Measurements from ENCODE around the gene TRIM15. TPM values are rescaled to one million over a fixed set of nuclear protein-coding genes. Genes with fewer than 3 reads are reported as not detected.
"Not testable (repeated sequence)": the region's sequence is repeated elsewhere in the genome, so short reads cannot be mapped to it uniquely, and the experiment has no call there.

Gene TRIM15
- total RNA-seq, 1 donor from 2014 or later: not detected

DNA sequence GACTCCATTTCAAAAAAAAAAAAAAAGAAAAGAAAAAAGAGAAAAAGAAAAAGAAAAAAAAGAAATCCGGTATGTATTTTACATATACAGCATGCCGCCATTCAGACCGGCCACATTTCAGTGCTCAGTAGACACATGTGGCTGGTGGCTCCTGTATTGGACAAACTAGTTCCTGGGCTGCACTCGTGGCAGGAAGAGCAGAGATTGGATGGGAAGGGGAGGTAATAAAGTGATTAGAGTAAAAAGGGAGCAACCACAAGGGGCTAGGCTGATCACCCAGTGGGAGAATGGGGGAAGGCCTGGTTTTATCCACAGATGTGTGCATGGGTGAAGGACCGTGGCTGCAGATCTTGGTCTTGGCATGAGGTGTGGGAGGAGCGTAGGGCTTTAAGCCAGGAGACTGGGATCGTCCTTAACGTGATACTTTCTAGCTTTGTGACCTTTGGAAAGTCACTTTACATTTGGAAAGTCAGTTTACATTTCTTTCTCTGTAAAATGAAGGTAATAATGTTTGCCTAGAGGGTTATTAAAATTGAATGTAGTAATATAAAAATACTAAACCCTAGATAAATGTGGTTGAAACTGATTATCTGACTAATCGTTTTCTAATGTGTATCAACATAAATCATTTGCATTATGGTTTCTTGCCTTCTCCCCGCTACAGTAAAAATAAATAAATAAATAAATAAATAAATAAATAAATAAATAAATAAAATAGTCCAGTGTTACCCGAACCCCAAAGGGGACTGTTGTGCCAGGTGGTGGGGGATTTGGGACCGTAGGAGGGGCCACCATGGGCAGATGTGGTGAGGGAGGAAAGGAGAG lies 869 bp upstream of the TRIM15 start:
- no peak overlapping the region for H3K27ac Mint-ChIP-seq (ENCODE audit: unreplicated experiment)
- no peak for DNase-seq (ENCODE audit: low read depth, low spot score)
- H3K9me3 Mint-ChIP-seq: no peaks in the 10 kb centered on the region
- TF ChIP-seq, protein P1, sequence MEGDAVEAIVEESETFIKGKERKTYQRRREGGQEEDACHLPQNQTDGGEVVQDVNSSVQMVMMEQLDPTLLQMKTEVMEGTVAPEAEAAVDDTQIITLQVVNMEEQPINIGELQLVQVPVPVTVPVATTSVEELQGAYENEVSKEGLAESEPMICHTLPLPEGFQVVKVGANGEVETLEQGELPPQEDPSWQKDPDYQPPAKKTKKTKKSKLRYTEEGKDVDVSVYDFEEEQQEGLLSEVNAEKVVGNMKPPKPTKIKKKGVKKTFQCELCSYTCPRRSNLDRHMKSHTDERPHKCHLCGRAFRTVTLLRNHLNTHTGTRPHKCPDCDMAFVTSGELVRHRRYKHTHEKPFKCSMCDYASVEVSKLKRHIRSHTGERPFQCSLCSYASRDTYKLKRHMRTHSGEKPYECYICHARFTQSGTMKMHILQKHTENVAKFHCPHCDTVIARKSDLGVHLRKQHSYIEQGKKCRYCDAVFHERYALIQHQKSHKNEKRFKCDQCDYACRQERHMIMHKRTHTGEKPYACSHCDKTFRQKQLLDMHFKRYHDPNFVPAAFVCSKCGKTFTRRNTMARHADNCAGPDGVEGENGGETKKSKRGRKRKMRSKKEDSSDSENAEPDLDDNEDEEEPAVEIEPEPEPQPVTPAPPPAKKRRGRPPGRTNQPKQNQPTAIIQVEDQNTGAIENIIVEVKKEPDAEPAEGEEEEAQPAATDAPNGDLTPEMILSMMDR (conservative IDR thresholded peaks at IDR 0.05): no peak
- no peak overlapping the region for H3K4me3 Mint-ChIP-seq
- no peaks in the 10 kb centered on the region for H3K36me3 Mint-ChIP-seq (ENCODE audit: low read depth)
- peaks cover 71% of the 10 kb centered on the region for H3K27me3 Mint-ChIP-seq (ENCODE audit: low read depth)
- no peaks in the 10 kb centered on the region for H3K4me1 Mint-ChIP-seq

DNA sequence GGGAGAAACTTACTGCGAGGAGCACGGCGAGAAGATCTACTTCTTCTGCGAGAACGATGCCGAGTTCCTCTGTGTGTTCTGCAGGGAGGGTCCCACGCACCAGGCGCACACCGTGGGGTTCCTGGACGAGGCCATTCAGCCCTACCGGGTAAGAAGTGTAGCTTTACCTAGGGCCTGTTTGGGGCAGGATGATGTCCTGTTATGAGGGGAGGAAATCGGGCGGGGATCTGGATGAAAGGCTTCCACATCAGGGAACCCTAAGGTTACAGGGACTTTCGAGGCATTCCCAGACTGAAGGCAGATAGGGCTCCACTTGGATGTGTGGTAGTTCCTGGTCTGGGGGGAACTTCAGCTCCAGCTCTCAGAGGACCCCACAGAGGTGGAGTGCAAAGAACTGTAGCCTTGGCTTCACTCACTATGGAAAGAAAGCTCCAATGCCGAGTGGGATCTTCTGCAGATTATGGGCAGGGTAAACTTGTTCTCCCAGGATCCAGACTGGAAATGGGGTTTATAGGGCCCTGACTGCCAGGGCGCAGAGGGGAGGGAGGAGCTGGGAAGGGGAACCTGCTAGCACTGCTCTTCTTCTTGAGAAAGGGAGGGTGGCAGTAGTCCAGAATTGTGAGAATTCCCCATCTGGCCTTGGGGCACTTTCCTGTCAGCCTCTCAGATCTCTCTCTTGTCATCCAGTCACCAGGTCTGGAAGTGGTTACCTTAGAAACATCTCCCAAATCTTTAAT lies 740 bp downstream of the TRIM15 start:
- no peak overlapping the region for H3K4me3 Mint-ChIP-seq
- no peak for DNase-seq (ENCODE audit: low read depth, low spot score)
- H3K4me1 Mint-ChIP-seq: no peaks in the 10 kb centered on the region
- TF ChIP-seq, protein P1 (conservative IDR thresholded peaks at IDR 0.05): no peak
- H3K36me3 Mint-ChIP-seq (ENCODE audit: low read depth): no peaks in the 10 kb centered on the region
- H3K27me3 Mint-ChIP-seq (ENCODE audit: low read depth): peaks cover 73% of the 10 kb centered on the region
- H3K9me3 Mint-ChIP-seq: no peaks in the 10 kb centered on the region
- H3K27ac Mint-ChIP-seq (ENCODE audit: unreplicated experiment): no peak overlapping the region

DNA sequence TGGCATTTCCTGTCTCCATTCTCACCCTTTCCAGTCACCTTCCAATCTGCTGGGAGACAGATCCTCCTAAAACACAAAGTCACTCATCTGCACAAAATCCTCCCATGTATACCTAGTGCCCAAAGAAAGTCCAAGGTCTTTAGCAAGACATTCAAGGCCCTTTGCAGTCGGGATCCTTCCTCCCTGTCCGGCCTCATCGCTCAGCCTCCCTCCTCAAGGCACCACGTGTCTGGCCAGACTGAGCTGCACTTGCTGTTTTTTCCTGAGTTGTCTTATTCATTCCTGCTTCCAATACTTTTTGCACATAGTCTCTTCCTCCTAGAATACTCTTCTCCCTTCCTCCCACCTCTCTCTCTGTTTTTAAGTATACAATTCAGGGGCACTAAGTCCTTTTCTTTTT lies 1.4 kb downstream of the TRIM15 start:
- H3K36me3 Mint-ChIP-seq (ENCODE audit: low read depth): no peaks in the 10 kb centered on the region
- DNase-seq (ENCODE audit: low read depth, low spot score): no peak
- H3K9me3 Mint-ChIP-seq: no peaks in the 10 kb centered on the region
- TF ChIP-seq, protein P1 (conservative IDR thresholded peaks at IDR 0.05): no peak
- H3K27ac Mint-ChIP-seq (ENCODE audit: unreplicated experiment): no peak overlapping the region
- H3K27me3 Mint-ChIP-seq (ENCODE audit: low read depth): peaks cover 73% of the 10 kb centered on the region
- no peak overlapping the region for H3K4me3 Mint-ChIP-seq
- H3K4me1 Mint-ChIP-seq: no peaks in the 10 kb centered on the region

DNA sequence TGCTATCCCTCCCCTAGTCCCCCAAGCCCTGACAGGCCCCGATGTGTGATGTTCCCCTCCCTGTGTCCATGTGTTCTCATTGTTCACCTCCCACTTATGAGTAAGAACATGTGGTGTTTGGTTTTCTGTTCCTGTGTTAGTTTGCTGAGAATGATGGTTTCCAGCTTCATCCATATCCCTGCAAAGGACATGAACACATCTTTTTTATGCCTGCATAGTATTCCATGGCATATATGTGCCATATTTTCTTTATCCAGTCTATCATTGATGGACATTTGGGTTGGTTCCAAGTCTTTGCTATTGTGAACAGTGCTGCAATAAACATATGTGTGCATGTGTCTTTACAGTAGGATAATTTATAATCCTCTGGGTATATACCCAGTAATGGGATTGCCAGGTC lies 1.9 kb downstream of the TRIM15 start:
- not testable (repeated sequence) for H3K36me3 Mint-ChIP-seq (ENCODE audit: low read depth); H3K9me3 Mint-ChIP-seq; H3K4me3 Mint-ChIP-seq; H3K4me1 Mint-ChIP-seq; DNase-seq (ENCODE audit: low read depth, low spot score)
- Mint-ChIP-seq H3K27me3 (ENCODE audit: low read depth) (peaks cover 73% of the 10 kb centered on the region), H3K27ac (ENCODE audit: unreplicated experiment) (peak overlapping the region; percentile 46)

DNA sequence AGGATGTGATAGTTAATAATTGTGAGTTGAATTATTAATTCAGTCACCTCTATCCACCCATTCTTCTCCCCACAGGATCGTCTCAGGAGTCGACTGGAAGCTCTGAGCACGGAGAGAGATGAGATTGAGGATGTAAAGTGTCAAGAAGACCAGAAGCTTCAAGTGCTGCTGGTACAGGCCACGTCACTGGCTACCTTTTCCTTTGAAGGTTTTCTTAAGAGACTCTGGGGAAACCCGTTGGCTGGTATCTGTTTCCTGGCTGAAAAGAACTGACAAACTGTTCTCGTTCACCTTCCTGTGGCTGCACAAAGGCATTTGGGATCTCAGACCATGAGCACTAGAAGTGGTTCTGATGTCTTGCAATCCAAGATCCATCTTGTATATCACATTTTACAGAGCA lies 3.8 kb downstream of the TRIM15 start:
- TF ChIP-seq, protein P1 (conservative IDR thresholded peaks at IDR 0.05): no peak
- H3K27me3 Mint-ChIP-seq (ENCODE audit: low read depth): peaks cover 86% of the 10 kb centered on the region
- no peak overlapping the region for H3K4me3 Mint-ChIP-seq
- no peaks in the 10 kb centered on the region for H3K9me3 Mint-ChIP-seq
- H3K27ac Mint-ChIP-seq (ENCODE audit: unreplicated experiment): no peak overlapping the region
- no peaks in the 10 kb centered on the region for H3K36me3 Mint-ChIP-seq (ENCODE audit: low read depth)
- H3K4me1 Mint-ChIP-seq: peaks cover 5% of the 10 kb centered on the region
- DNase-seq (ENCODE audit: low read depth, low spot score): no peak

DNA sequence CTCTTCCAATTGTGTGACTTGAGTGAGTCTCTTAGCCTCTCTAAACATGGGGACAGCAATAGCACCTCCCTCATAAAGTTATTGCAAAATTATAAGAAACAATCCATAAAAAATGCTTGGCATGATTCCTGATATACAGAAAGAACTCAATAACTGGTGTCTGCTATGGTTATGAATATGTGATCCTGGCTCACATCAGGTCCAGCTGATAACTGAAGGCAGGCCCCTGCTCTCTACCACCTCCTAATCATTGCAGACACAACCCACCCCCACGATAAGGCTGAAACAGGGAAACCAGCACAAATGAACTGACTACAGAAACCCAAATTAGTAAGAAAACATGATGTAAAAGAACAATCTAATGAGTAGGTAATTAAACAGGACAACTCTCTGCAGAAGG lies 5.4 kb downstream of the TRIM15 start:
- Mint-ChIP-seq H3K4me1 (peaks cover 5% of the 10 kb centered on the region), H3K4me3 (no peak overlapping the region), H3K27ac (ENCODE audit: unreplicated experiment) (no peak overlapping the region), H3K9me3 (no peaks in the 10 kb centered on the region), H3K27me3 (ENCODE audit: low read depth) (peaks cover 97% of the 10 kb centered on the region), H3K36me3 (ENCODE audit: low read depth) (no peaks in the 10 kb centered on the region)
- DNase-seq (ENCODE audit: low read depth, low spot score): no peak
- TF ChIP-seq, protein P1 (conservative IDR thresholded peaks at IDR 0.05): no peak
